ENCODE data around the gene IGFL4.

IGFL4 gene

GRCh38 chr19:46040952-46041500 lies at the start of gene IGFL4:
Gene IGFL4 (minus strand): TSS chr19:46041002. CDS start chr19:46040962, 40 bp downstream.
- no peak for ATAC-seq (ENCODE audit: insufficient read depth, low read depth)
- H3K27ac ChIP-seq (ENCODE audit: low read length): no peak within 1 kb of the TSS

GRCh38 chr19:46090444-46090843 lies 49.6 kb upstream of the IGFL4 start:
- Histone ChIP-seq H3K9me3 (ENCODE audit: insufficient read depth, low read length, severe bottlenecking) (peaks cover 4% of the 10 kb centered on the region), H3K36me3 (ENCODE audit: insufficient read depth, low read length) (no peaks in the 10 kb centered on the region), H4K20me1 (ENCODE audit: insufficient read depth, low read length) (no peaks in the 10 kb centered on the region), H3K9ac (ENCODE audit: low read depth, low read length) (no peak overlapping the region), H3K4me2 (ENCODE audit: insufficient read depth, low read length) (no peak overlapping the region), H3K27me3 (ENCODE audit: insufficient read depth, low read length, poor library complexity) (peaks cover 9% of the 10 kb centered on the region), H3K27ac (ENCODE audit: low read length) (no peak overlapping the region), H3K79me2 (ENCODE audit: insufficient read depth, low read length) (no peaks in the 10 kb centered on the region), H3K4me3 (ENCODE audit: low read depth in 1 of 2, low read length in 2 of 2) (no peak overlapping the region), H2AFZ (ENCODE audit: low read depth, low read length) (no peak overlapping the region), H3K4me1 (ENCODE audit: insufficient read depth, low read length) (no peaks in the 10 kb centered on the region)
- TF ChIP-seq EZH2 (IDR thresholded peaks at IDR 0.05; ENCODE audit: borderline replicate concordance, low read depth, low read length, severe bottlenecking) (no peak), CTCF (IDR thresholded peaks at IDR 0.05; ENCODE audit: borderline replicate concordance, extremely low read depth, low read length, poor library complexity, severe bottlenecking) (no peak)
- no peak for ATAC-seq (ENCODE audit: insufficient read depth, low read depth)
- no peak for DNase-seq

More at GRCh38 chr19:46040952-46041500, at the start of gene IGFL4:
- TF ChIP-seq EZH2 (IDR thresholded peaks at IDR 0.05; ENCODE audit: borderline replicate concordance, low read depth, low read length, severe bottlenecking) (no peak), CTCF (IDR thresholded peaks at IDR 0.05; ENCODE audit: borderline replicate concordance, extremely low read depth, low read length, poor library complexity, severe bottlenecking) (no peak)
- no peak within 1 kb of the TSS for H2AFZ ChIP-seq (ENCODE audit: low read depth, low read length)
- H3K9me3 ChIP-seq (ENCODE audit: insufficient read depth, low read length, severe bottlenecking): no peaks in the 10 kb centered on the region
- no peak for DNase-seq
- H3K9ac ChIP-seq (ENCODE audit: low read depth, low read length): no peak within 1 kb of the TSS
- H3K36me3 ChIP-seq (ENCODE audit: insufficient read depth, low read length): no peaks in the 10 kb centered on the region
- H3K4me3 ChIP-seq (ENCODE audit: low read depth in 1 of 2, low read length in 2 of 2): no peak within 1 kb of the TSS
- no peaks in the 10 kb centered on the region for H4K20me1 ChIP-seq (ENCODE audit: insufficient read depth, low read length)
- peaks cover 8% of the 10 kb centered on the region for H3K27me3 ChIP-seq (ENCODE audit: insufficient read depth, low read length, poor library complexity)
- H3K79me2 ChIP-seq (ENCODE audit: insufficient read depth, low read length): no peaks in the 10 kb centered on the region
- no peaks in the 10 kb centered on the region for H3K4me1 ChIP-seq (ENCODE audit: insufficient read depth, low read length)
- no peak within 1 kb of the TSS for H3K4me2 ChIP-seq (ENCODE audit: insufficient read depth, low read length)

- Histone ChIP-seq H2AFZ (ENCODE audit: low read depth, low read length) (no peak overlapping the region), H3K4me2 (ENCODE audit: insufficient read depth, low read length) (no peak overlapping the region), H3K27ac (ENCODE audit: low read length) (no peak overlapping the region), H3K4me3 (ENCODE audit: low read depth in 1 of 2, low read length in 2 of 2) (no peak overlapping the region), H3K36me3 (ENCODE audit: insufficient read depth, low read length) (no peaks in the 10 kb centered on the region), H3K79me2 (ENCODE audit: insufficient read depth, low read length) (no peaks in the 10 kb centered on the region), H3K9me3 (ENCODE audit: insufficient read depth, low read length, severe bottlenecking) (peaks cover 4% of the 10 kb centered on the region), H3K4me1 (ENCODE audit: insufficient read depth, low read length) (no peaks in the 10 kb centered on the region), H3K9ac (ENCODE audit: low read depth, low read length) (no peak overlapping the region), H4K20me1 (ENCODE audit: insufficient read depth, low read length) (no peaks in the 10 kb centered on the region), H3K27me3 (ENCODE audit: insufficient read depth, low read length, poor library complexity) (peaks cover 9% of the 10 kb centered on the region)
- ATAC-seq (ENCODE audit: insufficient read depth, low read depth): no peak
- no peak for DNase-seq
- no peak for TF ChIP-seq CTCF (IDR thresholded peaks at IDR 0.05; ENCODE audit: borderline replicate concordance, extremely low read depth, low read length, poor library complexity, severe bottlenecking)
- TF ChIP-seq EZH2 (IDR thresholded peaks at IDR 0.05; ENCODE audit: borderline replicate concordance, low read depth, low read length, severe bottlenecking): no peak
These were observed 48.6 kb upstream of the IGFL4 start for GRCh38 chr19:46089432-46089831.

Data from DND-41 (cell line).